GM19240 (cell line): ENCODE data around the gene ZNF385A.
"Not testable (repeated sequence)": the region's sequence is repeated elsewhere in the genome, so short reads cannot be mapped to it uniquely, and the experiment has no call there.

Experiments used
- DNase-seq: peaks from one replicate; pipeline ENCODE4 v3.0.0; 2011; ENCODE audit warnings: low spot score; ENCODE audit not compliant: insufficient read length

The ZNF385A gene

DNA sequence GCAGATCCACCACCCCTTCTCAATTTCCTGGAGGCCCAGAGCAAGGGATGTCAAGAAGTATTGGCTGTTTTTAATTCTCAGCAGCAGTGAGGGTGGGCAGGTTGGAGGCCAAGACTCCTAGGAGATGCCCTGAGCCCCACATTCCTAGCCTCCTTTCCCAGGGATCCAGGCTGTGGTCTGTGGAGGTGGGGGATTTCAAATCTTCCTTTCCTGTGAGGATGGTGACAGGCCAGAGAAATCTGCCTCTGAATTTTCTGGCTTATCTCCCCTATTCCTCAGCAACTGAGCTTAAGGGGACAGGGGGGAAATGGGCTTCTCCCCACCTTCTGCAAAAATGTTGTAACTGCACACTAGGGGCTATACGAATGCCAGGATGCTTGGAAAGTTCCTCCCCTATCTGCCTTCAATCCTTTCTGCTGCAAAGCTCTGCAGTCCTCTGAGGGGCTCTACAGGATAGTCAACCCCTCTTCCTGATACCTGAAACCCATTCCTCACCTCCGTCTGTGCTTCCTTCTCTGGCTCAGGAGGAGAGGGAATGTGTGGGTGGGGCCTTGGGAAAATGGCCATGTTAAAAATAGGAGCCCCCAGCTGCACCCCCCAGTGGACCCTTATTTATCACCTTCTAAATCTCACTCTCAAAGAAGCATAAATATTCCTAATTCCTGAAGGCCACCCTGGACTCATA, 26.9 kb downstream of the ZNF385A start:
- DNase-seq: no peak

DNA sequence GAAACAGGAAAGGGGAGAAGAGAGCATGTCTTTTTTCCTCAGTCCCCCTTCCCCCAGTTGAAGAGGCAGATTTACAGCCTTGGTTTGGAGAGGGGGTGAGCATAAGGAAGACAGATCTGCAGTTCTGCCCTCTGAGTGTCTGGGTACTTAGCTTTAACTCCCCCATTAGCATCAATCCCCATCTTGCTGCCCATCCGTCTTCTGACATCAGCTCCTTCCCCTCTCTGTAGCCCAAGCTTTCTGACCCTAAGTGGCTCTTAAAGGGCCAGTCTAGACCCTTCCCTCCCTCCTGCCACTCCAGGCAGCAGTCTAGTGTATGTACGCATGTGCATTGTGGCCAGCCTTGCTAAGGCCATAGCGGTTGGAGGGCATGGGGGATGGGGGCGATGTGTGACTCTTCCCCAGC, 27.6 kb downstream of the ZNF385A start:
- DNase-seq: no peak

DNA sequence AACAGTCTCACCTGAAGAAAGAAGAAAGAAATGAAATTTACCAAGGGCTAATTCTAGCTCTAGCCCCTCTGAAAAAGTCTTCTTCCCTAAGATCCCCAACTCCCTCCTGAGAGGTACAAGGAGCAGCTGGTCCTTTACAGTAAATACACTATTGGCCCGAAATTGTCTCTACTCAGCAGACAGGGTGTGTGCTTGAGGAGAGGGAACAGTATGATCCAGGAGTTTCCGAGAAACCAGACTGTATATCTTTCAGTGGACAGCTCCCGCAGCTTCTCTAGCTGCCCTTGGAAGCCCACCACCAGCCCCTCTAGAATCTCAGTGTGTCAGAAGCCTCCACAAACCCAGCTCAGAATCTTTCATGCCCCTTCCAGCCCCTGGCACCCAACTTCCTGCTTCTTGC, 28.3 kb downstream of the ZNF385A start:
- DNase-seq: no peak

DNA sequence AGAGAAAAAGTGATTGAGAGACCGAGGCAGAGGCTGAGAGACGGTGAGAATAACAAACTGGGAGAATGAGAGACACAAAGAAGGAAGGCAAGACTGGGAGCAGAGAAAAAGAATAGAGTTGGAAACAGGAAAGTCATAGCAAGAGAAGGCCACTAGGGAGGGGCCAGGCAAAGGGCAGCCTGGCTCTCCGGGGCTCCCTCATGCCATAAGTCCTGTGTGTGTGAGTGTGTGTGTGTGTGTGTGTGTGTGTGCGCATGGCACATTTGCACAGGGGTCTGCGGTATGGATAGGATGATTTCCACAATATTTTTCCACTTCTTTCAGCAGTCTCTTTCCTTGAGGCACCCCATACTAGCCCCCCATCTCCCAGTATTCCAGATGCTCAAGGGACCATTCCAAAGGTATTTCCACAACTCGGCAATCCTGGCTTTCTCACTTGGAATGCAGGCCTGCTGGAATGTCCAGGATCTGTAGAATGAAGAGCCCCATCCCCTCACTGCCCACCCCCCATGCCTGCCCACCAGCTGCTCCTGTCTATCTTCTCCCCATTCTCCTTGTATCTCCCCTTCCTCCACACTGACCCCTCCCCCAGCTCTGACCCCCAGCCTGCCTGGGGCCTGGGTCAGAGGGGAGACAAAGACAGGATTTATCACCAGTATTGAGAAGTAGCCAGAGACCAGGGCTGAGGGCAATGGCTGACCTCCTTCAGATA, 29.3 kb downstream of the ZNF385A start:
- no peak for DNase-seq

DNA sequence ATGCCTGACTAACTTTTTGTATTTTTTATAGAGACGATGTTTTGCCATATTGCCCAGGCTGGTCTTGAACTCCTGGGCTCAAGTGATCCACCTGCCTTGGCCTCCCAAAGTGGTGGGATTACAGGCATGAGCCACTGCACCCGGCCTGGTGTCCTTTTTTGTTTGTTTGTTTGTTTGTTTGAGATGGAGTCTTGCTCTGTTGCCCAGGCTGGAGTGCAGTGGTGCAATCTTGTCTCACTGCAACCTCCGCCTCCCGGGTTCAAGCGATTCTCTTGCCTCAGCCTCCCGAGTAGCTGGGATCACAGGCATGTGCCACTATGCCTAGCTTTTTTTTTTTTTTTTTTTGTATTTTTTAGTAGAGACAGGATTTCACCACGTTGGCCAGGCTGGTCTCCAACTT, 30.3 kb downstream of the ZNF385A start:
- not testable (repeated sequence) for DNase-seq

DNA sequence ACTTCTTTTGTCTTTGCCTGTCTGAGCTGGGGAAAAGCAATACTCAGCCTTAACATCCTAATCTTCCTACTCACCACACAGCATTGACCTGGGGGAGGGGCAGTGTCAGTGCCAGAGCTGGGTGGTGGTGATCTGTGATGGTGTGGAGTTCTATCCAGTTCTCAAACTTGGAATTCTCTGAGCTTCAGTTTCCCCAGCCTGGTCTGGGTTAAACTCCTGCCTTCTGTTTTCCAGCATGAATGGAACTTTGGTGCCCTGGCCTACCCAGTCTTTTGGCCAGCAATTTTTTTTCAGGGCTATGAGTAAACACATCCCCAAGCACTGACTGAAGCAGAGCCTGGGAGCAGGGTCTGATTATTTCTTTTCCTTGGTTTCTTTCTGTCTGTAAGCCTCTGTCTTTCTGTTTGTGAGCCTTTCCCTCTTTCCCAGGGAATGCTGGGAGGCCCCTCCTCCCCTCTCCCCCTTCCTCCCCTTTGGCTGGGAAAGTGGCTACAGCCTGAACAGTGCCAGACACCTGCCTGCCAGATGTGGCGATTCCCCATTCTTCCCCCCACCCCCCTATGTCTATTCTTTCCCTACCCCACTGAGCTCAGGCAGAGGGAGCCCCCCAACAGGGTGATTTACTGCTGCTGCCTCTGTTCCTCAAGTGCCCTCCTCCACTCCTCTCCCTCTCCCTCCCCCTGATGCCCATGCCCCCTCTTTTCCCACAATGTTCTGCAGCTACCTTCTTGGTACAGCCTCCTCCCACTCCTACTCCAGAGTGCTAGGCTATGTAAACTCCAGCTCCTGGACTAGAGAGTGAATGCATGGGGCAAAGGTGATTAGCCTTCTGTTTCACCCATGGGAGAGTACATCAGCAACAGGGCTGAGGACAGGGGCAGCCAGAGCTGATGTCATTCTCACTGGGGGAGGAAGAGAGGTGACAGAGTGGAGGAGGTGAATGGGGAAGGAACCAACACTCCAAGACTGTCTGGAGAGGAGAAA, 31.4 kb downstream of the ZNF385A start:
- DNase-seq: no peak

DNA sequence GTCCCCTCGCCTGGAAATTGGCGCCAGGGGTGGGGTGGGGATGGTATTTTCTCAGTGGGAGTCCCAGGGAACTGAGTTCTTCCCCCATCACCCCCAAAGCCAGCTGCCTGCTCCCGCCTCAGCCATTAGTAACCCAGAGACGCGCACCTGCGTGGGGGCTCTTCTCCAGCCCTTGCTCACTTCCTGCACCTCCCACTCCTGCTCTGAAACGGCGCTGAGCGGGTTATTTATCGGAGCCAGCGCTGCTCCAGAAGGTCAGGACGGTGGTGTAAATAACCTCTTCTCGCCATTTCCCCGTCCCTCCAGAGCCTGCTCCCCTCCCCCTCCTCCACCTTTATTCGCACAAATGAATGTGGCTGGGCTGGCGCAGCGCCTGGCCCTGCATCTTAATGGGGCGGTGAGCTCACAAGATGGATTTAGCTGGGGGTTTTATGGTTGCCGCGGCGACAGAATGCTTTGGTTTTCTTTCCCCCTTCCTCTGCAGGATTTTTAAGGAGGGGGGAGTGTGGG, 32.5 kb downstream of the ZNF385A start:
- DNase-seq: no peak

DNA sequence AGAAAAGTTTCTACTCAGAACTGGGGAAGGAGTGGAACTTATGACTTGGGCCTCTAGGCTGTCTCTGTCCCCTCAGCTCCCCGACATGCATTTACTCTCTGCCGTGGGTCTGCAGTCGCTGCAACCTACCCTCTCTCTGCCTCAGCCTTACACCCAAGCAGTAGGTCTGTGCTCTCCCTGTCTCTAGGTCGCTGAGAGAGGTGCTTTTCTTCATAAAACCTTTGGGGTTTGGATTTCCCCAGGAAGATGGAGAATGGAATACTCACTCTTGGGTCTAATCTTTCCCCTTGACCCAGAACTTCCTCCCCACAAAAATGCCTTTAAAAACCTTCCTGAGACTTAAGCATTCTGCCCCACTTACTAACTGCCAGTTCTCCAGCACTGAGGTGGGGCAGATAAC, 33.2 kb downstream of the ZNF385A start:
- no peak for DNase-seq

DNA sequence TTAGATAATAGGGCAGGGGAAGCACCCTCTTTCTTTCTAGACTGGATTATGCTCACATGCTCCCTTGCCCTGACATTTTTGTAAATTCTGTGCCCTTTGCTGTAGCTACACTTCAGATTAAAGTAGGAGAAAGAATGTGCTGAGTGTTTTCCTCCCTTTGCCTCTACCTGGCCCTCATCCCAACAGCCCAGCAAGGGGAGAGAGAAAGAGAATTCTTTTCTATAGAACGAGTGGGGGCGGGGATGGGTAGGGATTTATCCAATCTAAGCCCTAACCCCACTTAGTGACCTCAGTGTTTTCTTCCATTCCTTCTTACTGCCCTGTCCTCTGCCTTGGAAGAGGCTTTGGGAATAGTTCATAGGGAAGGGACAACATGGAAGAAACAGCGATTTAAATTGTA, 33.8 kb downstream of the ZNF385A start:
- DNase-seq: no peak

DNA sequence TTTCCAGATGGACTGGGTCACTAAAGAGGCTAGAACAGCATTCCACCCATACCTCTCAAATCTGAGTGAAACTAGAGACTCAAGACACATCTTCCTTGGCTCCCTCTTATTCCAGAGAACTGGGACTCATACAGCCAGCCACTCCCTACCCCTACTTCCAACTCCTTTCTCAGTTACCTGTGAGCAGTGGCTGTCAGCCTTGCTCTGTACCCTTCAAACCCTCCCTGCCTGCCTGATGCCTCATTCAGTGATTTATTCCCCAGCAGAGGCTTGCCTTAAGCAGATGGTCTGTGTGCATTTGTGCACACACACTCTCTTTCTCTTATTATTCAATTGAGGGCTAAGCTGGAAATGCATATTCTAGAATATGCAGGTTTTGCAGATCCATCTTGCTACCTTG, 34.9 kb downstream of the ZNF385A start:
- DNase-seq: no peak

DNA sequence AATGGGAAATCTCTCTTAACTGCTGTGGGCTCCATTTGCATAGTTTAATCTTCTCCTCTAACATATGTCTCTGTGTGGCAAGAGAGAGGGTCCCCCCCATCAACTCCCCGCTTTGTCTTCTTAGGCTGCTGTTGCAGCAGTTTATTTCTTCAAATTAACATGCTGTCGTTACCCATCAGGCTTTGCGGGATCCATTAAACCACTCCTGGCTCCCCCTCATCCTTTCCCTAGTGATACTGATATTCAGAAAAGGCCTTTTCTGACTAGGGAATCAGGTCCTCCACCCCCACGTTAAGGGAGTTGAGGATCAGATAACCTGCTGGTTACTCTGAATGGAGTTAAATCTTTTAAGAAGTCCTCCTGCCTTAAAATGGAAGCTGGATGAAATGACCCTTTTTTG, 35.5 kb downstream of the ZNF385A start:
- no peak for DNase-seq

DNA sequence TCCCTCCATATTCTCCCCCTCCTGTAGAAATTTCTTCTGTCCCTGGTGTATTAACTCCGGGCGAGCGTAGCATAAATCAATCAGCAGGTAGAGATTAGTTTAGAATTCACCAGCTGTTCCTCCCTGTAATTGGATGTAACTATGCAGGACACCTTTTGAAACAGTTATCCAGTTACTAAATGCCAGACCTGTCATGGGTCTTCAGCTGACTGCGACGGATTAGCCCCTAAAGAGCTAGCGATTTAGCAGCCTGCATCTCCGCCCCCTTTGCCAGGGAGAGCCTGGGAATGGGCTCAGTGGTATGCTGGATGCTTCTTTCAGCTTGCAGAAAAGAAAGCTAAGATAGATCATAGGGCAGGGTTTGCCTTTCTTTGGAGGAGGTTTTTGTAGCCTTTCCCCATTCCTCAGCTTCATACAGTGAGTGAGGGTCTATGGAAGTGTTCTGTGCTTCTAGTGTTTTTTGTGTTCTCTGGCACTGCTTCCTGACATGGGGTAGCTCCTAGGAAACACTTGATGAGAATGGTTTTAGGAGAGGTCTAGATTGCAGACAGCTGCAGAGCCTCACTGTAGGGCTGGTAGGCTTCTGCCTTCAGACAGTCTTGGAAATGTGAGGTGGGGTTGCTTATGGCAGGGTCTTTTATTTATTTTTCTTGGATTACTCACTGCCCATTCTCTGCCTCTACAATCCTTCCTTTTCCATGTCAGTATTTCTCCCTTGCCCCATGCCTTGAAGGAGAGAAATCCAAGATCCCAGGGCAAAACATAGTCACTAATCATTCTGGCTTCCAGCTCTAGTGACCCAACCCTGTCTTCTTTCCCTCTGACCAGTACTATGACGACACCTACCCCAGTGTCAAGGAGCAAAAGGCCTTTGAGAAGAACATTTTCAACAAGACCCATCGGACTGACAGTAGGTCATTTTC, 42.9 kb downstream of the ZNF385A start:
- no peak for DNase-seq

DNA sequence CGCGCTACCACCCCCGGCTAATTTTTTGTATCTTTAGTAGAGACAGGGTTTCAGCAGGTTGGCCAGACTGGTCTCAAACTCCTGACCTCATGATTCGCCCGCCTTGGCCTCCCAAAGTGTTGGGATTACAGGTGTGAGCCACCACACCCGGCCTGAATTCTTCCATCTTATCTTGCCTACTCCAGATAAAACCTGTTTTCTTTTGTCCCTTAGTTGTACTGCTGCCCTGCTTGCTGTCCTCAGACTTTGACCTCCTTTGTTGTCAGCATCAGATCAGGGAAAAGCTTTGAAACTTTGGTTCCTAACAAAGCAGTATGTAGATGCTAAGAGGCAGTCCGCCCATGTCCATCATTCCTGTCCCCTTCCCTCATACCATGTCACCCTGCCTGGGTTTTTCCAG, 43.7 kb downstream of the ZNF385A start:
- no peak for DNase-seq

DNA sequence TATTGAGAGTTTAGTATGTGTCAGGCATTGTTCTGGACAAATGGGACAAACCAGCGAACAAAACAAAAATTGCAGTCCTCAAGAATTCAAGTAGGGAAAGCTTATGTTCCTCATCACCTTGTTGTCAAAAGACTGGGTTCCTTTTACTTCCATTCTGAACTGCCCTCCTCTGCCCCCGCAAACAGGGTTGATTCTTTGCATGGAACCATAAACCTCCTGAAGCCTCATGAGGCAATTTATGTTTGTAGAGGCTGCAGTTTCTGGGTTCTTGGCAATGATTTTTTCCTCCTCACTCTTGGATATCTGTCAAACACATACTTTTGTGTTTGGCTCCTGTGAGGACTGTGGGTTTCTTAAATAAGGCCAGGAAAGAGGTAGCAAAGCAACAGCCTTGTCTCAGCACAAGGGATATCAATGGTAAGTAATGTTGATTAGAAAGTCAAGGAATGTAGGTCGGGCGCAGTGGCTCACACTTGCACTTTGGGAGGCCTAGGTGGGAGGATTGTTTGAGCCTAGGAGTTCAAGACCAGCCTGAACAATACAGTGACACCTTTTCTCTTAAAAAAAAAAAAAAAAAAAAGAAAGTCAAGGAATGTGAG, 45.7 kb downstream of the ZNF385A start:
- no peak for DNase-seq

DNA sequence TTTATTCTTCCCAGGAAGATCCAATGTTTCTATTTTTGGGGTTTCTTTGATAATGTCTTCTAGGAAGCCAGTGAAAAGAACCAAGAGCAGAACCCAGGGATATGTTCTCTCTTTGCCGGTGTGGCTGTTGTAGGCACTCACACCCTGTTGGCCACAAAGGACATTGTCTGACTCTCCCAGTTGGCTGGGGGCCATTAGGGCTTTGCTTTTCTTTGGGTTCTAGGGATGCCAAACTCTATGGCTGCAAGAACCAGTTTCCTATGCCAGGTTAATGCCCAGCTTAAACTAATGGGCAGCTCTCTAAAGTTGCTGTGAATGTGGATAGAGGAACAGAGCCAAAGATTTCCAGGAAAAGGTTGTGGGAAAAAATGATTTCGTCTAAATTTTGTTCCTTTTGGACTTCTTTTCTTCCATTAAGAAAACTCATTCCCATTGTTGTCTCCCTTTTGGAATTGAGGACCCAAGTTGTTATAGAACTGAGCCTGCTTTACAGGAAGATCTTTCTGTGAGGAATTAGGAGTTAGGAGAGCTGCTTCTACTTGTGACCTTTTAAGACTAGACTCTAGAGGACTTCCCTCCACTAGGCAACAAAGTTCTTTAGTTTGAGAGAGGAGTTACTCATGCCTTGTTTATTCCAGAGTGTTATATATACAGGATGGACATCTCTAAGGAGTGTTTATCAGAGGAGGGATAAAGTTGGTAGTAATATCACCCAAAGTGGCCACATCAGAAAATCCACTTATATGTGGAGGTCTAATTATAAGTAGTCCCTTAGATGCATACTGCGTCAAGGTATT, 46.5 kb downstream of the ZNF385A start:
- no peak for DNase-seq

DNA sequence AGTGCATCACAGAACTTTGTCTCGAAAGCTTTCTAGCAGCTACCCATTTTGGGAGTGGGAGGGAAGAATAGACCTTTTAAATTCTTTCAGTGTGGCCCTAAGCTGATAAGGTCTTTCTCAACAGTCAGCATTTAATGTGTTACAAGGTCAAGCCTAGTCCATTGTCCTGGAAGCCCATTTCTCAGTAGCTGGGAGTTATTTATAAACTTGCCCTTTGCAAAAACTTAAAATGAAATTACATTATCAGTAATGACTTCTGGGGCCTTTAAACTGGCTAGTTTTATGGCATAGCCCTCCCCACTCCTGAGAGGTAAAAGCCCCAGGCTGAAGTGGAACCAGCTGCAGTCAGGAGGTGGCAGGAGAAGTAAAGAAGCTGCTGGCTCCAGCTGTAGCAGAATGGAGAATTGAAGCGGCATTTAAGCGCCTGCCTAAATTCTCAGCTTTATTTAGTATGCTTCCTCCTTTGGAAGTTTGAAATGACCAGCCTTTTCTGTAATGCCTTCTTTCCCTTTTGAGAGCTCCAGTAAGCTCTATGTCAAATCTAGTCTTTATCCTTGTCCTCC, 47.2 kb downstream of the ZNF385A start:
- no peak for DNase-seq

DNA sequence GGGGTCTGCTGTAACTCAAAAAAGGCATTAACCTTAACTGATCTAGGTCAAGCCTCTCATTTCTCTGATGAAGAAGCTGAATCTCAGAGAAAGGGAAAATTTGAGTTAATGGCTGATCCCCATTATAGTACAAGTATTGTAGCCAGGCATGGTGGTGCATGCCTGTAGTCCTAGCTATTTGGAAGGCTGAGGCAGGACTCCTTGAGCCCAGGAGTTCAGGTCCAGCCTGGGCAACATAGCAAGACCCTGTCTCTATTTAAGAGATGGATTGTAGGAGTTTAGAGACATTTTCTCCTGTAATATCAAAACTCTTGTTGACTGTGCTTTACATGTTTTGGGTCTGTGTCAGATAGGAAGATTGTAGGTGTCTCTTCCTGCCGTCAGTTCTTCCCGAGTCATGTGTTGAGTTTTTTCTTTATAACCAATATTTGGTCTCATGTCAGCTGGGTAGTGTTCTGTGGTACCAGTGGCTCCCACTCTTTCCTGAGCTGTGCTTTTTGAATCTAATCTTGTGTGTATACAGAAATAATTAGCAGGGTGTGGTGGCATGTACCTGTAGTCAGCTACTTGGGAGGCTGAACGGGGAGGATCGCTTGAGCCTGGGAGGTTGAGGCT, 51.0 kb downstream of the ZNF385A start:
- DNase-seq: no peak

DNA sequence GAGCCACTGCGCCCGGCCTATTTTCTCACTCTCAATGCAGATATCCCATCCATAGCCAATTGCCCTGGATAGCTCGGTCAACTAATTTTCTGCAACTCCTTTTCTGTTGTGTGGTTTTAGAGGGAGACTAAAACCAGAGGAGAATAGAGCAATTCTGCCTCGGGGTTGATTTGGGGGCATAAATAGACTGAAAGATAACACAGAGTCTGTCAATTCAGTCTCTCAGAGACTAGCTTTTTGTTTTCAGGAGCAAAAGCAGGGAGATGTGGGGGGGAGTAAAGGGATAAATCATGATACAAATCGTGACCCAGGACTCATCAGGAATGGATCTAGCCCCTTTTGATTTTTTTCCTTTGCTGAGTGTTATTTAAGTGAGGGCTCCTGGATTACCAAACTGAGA, 53.1 kb downstream of the ZNF385A start:
- no peak for DNase-seq

DNA sequence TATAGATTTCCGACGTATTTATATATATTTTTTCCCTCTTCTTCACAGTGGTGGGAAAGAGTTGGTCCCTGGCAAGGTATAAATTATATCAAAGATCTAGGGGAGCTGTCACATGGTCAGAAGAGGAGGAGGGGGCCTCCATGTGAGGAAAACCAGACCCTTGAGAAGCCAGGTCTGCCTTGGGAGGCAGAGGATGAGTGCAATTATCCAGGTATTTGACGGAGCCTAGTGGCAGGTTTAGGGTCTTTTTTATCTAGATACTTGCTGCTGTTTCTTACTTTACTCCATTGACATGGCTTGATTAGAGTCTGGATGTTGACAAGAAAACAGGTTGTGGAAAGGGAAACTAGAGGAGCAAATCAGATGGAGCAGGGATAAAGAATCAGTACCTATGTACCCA, 54.1 kb downstream of the ZNF385A start:
- no peak for DNase-seq
